Psoas muscle (tissue), 8 donors: ENCODE results near the gene SWSAP1. TPM values are rescaled to one million over a fixed set of nuclear protein-coding genes. Genes with fewer than 3 reads are reported as not detected.
"Not testable (repeated sequence)": the region's sequence is repeated elsewhere in the genome, so short reads cannot be mapped to it uniquely, and the experiment has no call there.

ENCODE experiments used
- ATAC-seq, 4 donors: fragments of 200-7000 bp; cut with Tn5 transposase; one replicate each; pipeline ENCODE4 v1.9.1; 2020; ENCODE audit warnings: moderate library complexity in 3 of 4, mild to moderate bottlenecking in 2 of 4
- DNase-seq, 2 donors: peaks; one replicate each; pipeline ENCODE4 v3.0.0-alpha.2; 2020
- H3K27ac ChIP-seq: fragments of 200-600 bp; one replicate; pipeline ENCODE4 v1.8.0; 2022
- H3K27me3 ChIP-seq, 3 donors: fragments of 200-600 bp in 1 of 3; one replicate each; pipeline versions ENCODE4 v1.6.1 to v1.8.0; 2013 to 2022; ENCODE audit warnings: low read length in 2 of 3, mild to moderate bottlenecking in 2 of 3, moderate library complexity in 1 of 3; ENCODE audit not compliant: insufficient read depth in 3 of 3
- H3K36me3 ChIP-seq, 2 donors: fragments of 200-600 bp in 1 of 2; one replicate each; pipeline versions ENCODE4 v1.6.1 to v1.8.0; 2013 to 2022; ENCODE audit warnings: low read depth in 1 of 2, mild to moderate bottlenecking in 1 of 2, moderate library complexity in 1 of 2; ENCODE audit not compliant: insufficient read depth in 1 of 2
- H3K4me1 ChIP-seq: fragments of 200-600 bp; one replicate; pipeline ENCODE4 v1.8.0; 2022
- H3K4me3 ChIP-seq: fragments of 200-600 bp; one replicate; pipeline ENCODE4 v1.8.0; 2022; ENCODE audit warnings: mild to moderate bottlenecking
- H3K9me3 ChIP-seq: fragments of 200-600 bp; one replicate; pipeline ENCODE4 v1.8.0; 2022
- WGBS, 3 donors: extraction: QIAGEN DNeasy Blood & Tissue Kit; methylation state at CpG; one replicate each; pipeline versions ENCODE4 v1.1.6 to v1.1.7; 2013; 5-methylcytosine and 5-hydroxymethylcytosine counted together
- intact Hi-C, 2 donors: fragments of 100-400 bp; cut with DNase I; formaldehyde crosslinking; loops; one replicate each; pipeline versions ENCODE4 v1.11.0 to v1.14.2; 2022
- polyA plus RNA-seq, 3 donors: library from polyadenylated mRNA; stranded (reverse); fragments of 200-250 nt; gene quantifications; one replicate each; pipeline ENCODE4 v1.2.3, GENCODE V29; 2013
- total RNA-seq, 4 donors: library from RNA; stranded (reverse); fragmentation: NEBNext Ultra II Directional in 2 of 4; extraction: Animal tissue kit (Norgen Biotek cat#: 25700) in 2 of 4; gene quantifications; one replicate each; pipeline versions ENCODE4 v1.2.1 to v1.2.4, GENCODE V29; 2021 to 2023
- TF ChIP-seq, protein P1 (sequence below): fragments of 200-600 bp; IDR thresholded peaks from one replicate; pipeline ENCODE4 v1.8.0; 2022; ENCODE audit warnings: antibody characterized with exemption
- donor health status: healthy with polysubstance abuse.
- donor health status: DM: no; HTN: no; CAD: no; lungs with moderate emphysema.
- donor health status: Bipolar disorder and iron deficiency.
- donor health status: healthy.
- donor health status: DM: yes; HTN: yes; CAD: no.
- donor health status: DM: no; HTN: no; CAD: no.
- donor health status: DM: no; HTN: no; CAD: no.
- donor health status: DM: yes; HTN: yes; CAD: no.

SWSAP1 gene
- total and polyA plus RNA-seq, 7 donors = 1.1 to 3.9 (median 1.7) TPM

DNA sequence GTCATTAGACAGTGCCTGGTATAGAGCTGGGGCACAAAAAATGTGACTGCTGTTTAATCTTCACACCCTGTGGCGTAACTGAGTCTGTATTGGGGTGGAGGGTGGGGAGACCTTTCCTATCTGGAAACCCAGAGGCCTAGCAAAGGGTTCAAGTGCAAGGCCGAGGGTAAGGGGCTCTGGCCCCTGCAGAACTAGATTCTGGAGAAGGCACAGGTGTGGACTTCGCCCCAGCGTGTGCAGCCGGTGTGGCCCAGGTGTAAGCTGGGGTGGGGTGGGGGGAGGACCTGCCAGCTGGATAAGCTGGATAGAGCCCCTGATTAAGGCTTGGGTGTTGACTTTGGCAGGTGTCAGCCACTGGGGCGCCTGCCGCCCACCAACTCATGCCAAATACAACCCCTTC lies 36.3 kb upstream of the SWSAP1 start:
- intact Hi-C loops = no loop called here
- peak overlapping the region; percentile 69 for H3K4me3 ChIP-seq
- no peak for DNase-seq

DNA sequence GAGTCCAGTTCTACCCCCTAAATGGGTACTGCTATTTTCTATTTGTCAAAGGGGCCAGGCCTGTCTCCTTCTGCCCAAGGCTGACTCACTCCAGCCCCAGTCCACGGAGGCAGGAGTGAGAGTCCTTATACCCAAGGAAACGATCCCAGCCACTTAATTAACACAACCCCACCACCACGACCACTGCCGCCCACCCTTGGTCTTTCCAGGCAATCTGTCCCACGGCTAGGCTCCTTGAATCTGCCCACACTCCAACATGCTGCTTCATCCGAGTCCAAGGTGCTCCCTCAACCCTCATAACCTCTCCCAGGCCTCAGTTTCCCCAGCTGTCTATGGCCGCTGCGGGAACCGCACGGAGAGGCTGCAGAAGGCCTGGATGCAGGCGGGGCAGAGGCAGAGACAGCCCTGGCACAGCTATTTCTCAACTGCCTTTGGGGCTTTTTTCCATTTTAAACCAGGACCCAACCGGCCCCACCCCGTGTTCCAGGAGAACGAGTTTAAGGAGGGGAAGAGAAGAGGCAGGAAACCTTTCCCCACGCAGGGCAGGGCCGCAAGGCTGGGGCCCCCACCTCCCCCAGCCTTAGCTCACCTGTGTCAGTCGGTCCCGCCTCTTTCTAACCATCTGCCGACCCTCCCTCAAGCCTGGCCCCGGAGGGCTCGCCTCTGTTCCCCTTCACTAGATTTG lies 35.8 kb upstream of the SWSAP1 start:
- ATAC-seq (peak in 3 of 4 donors; percentile 7 to 21 (median 8)), DNase-seq (no peak)
- intact Hi-C loops = no loop called here
- WGBS, 3 donors = 49 to 50% (median 49%) methylated on average over 18 to 21 of the region's 21 CpGs
- Histone ChIP-seq H3K27ac (peak overlapping the region; percentile 63), H3K4me3 (peak overlapping the region; percentile 69), H3K4me1 (no peaks in the 10 kb centered on the region), H3K27me3 (no peaks in the 10 kb centered on the region), H3K36me3 (peaks cover 4 to 57% of the 10 kb centered on the region in 2 donors), H3K9me3 (no peaks in the 10 kb centered on the region)
- TF ChIP-seq, protein P1, sequence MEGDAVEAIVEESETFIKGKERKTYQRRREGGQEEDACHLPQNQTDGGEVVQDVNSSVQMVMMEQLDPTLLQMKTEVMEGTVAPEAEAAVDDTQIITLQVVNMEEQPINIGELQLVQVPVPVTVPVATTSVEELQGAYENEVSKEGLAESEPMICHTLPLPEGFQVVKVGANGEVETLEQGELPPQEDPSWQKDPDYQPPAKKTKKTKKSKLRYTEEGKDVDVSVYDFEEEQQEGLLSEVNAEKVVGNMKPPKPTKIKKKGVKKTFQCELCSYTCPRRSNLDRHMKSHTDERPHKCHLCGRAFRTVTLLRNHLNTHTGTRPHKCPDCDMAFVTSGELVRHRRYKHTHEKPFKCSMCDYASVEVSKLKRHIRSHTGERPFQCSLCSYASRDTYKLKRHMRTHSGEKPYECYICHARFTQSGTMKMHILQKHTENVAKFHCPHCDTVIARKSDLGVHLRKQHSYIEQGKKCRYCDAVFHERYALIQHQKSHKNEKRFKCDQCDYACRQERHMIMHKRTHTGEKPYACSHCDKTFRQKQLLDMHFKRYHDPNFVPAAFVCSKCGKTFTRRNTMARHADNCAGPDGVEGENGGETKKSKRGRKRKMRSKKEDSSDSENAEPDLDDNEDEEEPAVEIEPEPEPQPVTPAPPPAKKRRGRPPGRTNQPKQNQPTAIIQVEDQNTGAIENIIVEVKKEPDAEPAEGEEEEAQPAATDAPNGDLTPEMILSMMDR = no peak

More for the DNA sequence above, 36.3 kb upstream of the SWSAP1 start:
- Histone ChIP-seq H3K27me3 (no peaks in the 10 kb centered on the region), H3K4me1 (no peaks in the 10 kb centered on the region), H3K9me3 (no peaks in the 10 kb centered on the region), H3K36me3 (peaks cover 4 to 59% of the 10 kb centered on the region in 2 donors), H3K27ac (no peak overlapping the region)
- WGBS, 3 donors = 92 to 95% (median 94%) methylated on average over 7 of the region's 7 CpGs
- ATAC-seq = no peak
- TF ChIP-seq, protein P1 = no peak

DNA sequence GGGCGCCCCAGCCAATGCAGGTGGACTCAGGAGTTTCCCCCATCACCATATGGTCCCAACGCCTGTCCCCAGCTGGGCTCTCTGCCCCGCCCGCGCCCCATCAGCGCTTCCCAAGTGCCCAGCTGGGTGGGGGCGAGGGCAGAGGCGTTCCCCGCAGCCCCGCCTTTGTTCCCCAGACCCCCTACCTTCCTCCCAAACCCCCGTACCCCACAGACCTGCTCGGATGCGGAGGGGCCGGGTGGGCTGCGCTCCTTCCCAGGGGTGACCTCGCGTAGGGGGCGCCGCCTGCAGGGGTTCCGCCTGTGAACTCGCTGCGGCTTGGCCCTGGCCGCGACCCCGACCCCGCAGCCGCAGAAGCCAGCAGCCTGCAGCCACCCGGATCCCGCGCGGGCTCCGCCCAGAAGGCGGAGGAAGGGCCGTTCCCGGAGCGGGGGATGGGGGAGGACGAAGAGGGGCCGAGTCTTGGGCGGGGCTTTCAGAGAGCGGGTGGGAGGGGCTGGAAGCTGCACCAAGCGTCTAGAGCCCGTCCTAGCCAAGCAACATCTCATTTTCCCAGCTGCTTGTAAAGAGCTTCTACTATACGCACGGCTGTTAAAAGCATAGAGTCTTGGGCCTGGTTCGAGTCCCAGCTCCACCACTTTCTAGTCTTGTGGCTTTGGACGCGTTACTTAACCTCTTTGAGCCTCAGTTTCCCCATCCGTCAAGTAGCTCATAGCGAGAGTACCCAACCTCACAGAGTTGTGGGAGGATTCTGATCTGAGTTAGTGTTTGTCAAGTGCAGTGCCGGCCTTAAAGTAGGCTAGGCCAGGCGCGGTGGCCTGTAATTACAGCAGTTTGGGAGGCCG lies 35.0 kb upstream of the SWSAP1 start, which contains the start of gene RAB3D:
RAB3D (minus strand) TSS at position 404 of the 845 bp plus-strand sequence. CDS start 2,258 bp downstream, outside the sequence.
- H3K36me3 ChIP-seq = peaks cover 4 to 49% of the 10 kb centered on the region in 2 donors
- H3K27ac ChIP-seq = peak within 1 kb of the TSS; percentile 63
- ATAC-seq (peak; percentile 65 to 84 (median 82)), DNase-seq (peak; percentile 90 to 95)
- H3K4me1 ChIP-seq = peaks cover 5% of the 10 kb centered on the region
- intact Hi-C loops = no loop called here
- TF ChIP-seq, protein P1 = no peak
- H3K4me3 ChIP-seq = peak within 1 kb of the TSS; percentile 69
- WGBS, 3 donors = 12 to 19% (median 12%) methylated on average over 47 to 53 of the region's 53 CpGs
- H3K9me3 ChIP-seq = no peaks in the 10 kb centered on the region
- H3K27me3 ChIP-seq = no peaks in the 10 kb centered on the region

DNA sequence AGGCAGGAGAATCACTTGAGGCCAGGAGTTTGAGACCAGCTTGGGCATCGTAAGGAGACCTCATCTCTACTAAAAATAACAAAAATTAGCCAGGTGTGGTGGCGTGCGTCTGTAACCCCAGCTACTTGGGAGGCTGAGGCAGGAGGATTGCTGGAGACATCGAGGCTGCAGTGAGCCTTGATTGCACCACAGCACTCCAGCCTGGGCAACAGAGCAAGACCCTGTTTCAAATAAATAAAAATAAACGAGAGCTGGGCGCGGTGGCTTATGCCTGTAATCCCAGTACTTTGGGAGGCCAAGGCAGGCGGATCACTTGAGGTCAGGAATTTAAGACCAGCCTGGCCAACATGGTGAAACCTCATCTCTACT lies 34.4 kb upstream of the SWSAP1 start:
- ATAC-seq, H3K27me3 ChIP-seq, DNase-seq, H3K9me3 ChIP-seq, intact Hi-C loops, H3K27ac ChIP-seq: not testable (repeated sequence)
- Histone ChIP-seq H3K36me3 (peaks cover 3 to 43% of the 10 kb centered on the region in 2 donors), H3K4me3 (peak overlapping the region; percentile 69), H3K4me1 (peaks cover 11% of the 10 kb centered on the region)
- 48 to 74% (median 55%) methylated on average over 8 of the region's 8 CpGs for WGBS, 3 donors

DNA sequence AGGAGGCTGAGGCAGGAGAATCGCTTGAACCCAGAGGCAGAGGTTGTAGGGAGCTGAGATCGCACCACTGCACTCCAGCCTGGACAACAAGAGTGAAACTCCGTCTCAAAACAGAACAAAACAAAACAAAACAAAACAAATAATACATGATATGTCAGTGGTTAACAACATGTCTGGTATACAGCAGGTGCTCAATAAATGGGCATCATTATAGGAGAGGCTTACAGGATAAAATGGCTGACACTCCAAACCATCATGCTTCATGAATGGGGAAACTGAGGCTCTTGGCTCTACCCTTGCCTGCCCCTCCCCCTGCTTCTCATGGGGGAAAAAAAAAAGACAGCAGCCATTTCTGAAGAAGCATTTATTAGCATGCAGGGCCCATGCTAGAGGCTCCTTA lies 32.0 kb upstream of the SWSAP1 start:
- no peak for ATAC-seq
- peaks cover 0 to 22% of the 10 kb centered on the region in 2 donors for H3K36me3 ChIP-seq
- 93 to 96% (median 95%) methylated on average over 3 of the region's 3 CpGs for WGBS, 3 donors
- intact Hi-C loops = no loop called here
- no peaks in the 10 kb centered on the region for H3K27me3 ChIP-seq
- DNase-seq = no peak
- H3K9me3 ChIP-seq = no peaks in the 10 kb centered on the region
- TF ChIP-seq, protein P1 = no peak
- H3K4me3 ChIP-seq = no peak overlapping the region
- peaks cover 14% of the 10 kb centered on the region for H3K4me1 ChIP-seq
- H3K27ac ChIP-seq = no peak overlapping the region
